ENCODE measurements around the gene ZNF503. TPM values are rescaled to one million over a fixed set of nuclear protein-coding genes. Genes with fewer than 3 reads are reported as not detected.
A peak's percentile ranks its signal among the peaks of the same experiment; 100 is the strongest.

Gene ZNF503
- total RNA-seq, 1 donor = 29.8 TPM

- TF ChIP-seq, protein P1, sequence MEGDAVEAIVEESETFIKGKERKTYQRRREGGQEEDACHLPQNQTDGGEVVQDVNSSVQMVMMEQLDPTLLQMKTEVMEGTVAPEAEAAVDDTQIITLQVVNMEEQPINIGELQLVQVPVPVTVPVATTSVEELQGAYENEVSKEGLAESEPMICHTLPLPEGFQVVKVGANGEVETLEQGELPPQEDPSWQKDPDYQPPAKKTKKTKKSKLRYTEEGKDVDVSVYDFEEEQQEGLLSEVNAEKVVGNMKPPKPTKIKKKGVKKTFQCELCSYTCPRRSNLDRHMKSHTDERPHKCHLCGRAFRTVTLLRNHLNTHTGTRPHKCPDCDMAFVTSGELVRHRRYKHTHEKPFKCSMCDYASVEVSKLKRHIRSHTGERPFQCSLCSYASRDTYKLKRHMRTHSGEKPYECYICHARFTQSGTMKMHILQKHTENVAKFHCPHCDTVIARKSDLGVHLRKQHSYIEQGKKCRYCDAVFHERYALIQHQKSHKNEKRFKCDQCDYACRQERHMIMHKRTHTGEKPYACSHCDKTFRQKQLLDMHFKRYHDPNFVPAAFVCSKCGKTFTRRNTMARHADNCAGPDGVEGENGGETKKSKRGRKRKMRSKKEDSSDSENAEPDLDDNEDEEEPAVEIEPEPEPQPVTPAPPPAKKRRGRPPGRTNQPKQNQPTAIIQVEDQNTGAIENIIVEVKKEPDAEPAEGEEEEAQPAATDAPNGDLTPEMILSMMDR (IDR thresholded peaks at IDR 0.05; ENCODE audit: insufficient read depth, low read length) = peak; percentile 0
- DNase-seq (ENCODE audit: low read depth) = peak; percentile 48
- peak overlapping the region; percentile 99 for H3K4me3 ChIP-seq (ENCODE audit: low read depth, low read length)
Measured at GRCh38 chr10:75398692-75399460, 2.7 kb downstream of the ZNF503 start.

- peak; percentile 52 for DNase-seq (ENCODE audit: low read depth)
- H3K4me3 ChIP-seq (ENCODE audit: low read depth, low read length) = peak overlapping the region; percentile 99
- TF ChIP-seq, protein P1 (IDR thresholded peaks at IDR 0.05; ENCODE audit: insufficient read depth, low read length) = no peak
Measured at GRCh38 chr10:75398200-75398691, 3.3 kb downstream of the ZNF503 start.

- DNase-seq (ENCODE audit: low read depth) = peak; percentile 49
- H3K4me3 ChIP-seq (ENCODE audit: low read depth, low read length) = peak overlapping the region; percentile 99
- TF ChIP-seq, protein P1 (IDR thresholded peaks at IDR 0.05; ENCODE audit: insufficient read depth, low read length) = no peak
Measured at GRCh38 chr10:75397496-75398199, 3.9 kb downstream of the ZNF503 start.

- H3K4me3 ChIP-seq (ENCODE audit: low read depth, low read length) = peak overlapping the region; percentile 99
- TF ChIP-seq, protein P1 (IDR thresholded peaks at IDR 0.05; ENCODE audit: insufficient read depth, low read length) = no peak
- peak; percentile 45 for DNase-seq (ENCODE audit: low read depth)
Measured at GRCh38 chr10:75396631-75397495, 4.7 kb downstream of the ZNF503 start.

- peak overlapping the region; percentile 99 for H3K4me3 ChIP-seq (ENCODE audit: low read depth, low read length)
Measured at GRCh38 chr10:75395932-75396630, 5.5 kb downstream of the ZNF503 start.

More at GRCh38 chr10:75395932-75396630, 5.5 kb downstream of the ZNF503 start:
- DNase-seq (ENCODE audit: low read depth) = peak; percentile 45
- TF ChIP-seq, protein P1 (IDR thresholded peaks at IDR 0.05; ENCODE audit: insufficient read depth, low read length) = no peak
